Measurements from ENCODE around the gene KIF18B.
A peak's percentile ranks its signal among the peaks of the same experiment; 100 is the strongest.

KIF18B gene

GRCh38 chr17:44981221-44981968, 33.8 kb upstream of the KIF18B start:
- peaks cover 17% of the 10 kb centered on the region for H3K4me1 ChIP-seq (ENCODE audit: control insufficient read depth, insufficient read depth, low read length, unreplicated experiment)
- no peaks in the 10 kb centered on the region for H3K79me2 ChIP-seq (ENCODE audit: control insufficient read depth, insufficient read depth, low read length, unreplicated experiment)
- peak overlapping the region; percentile 81 for H3K27ac ChIP-seq (ENCODE audit: low read depth, low read length)
- H3K36me3 ChIP-seq (ENCODE audit: insufficient read depth, low read length), result no peaks in the 10 kb centered on the region
- peaks cover 6% of the 10 kb centered on the region for H3K27me3 ChIP-seq (ENCODE audit: insufficient read depth, low read length)
- peak overlapping the region; percentile 89 for H2AFZ ChIP-seq (ENCODE audit: low read length, unreplicated experiment)
- H3K4me3 ChIP-seq (ENCODE audit: low read depth, low read length), result peak overlapping the region; percentile 72

GRCh38 chr17:44979426-44979995, 31.9 kb upstream of the KIF18B start:
- H3K4me1 ChIP-seq (ENCODE audit: control insufficient read depth, insufficient read depth, low read length, unreplicated experiment), result peaks cover 17% of the 10 kb centered on the region
- no peaks in the 10 kb centered on the region for H3K27me3 ChIP-seq (ENCODE audit: insufficient read depth, low read length)
- H3K36me3 ChIP-seq (ENCODE audit: insufficient read depth, low read length), result no peaks in the 10 kb centered on the region
- no peak overlapping the region for H3K4me3 ChIP-seq (ENCODE audit: low read depth, low read length)
- H2AFZ ChIP-seq (ENCODE audit: low read length, unreplicated experiment), result no peak overlapping the region
- H3K79me2 ChIP-seq (ENCODE audit: control insufficient read depth, insufficient read depth, low read length, unreplicated experiment), result no peaks in the 10 kb centered on the region
- no peak overlapping the region for H3K27ac ChIP-seq (ENCODE audit: low read depth, low read length)

DNA sequence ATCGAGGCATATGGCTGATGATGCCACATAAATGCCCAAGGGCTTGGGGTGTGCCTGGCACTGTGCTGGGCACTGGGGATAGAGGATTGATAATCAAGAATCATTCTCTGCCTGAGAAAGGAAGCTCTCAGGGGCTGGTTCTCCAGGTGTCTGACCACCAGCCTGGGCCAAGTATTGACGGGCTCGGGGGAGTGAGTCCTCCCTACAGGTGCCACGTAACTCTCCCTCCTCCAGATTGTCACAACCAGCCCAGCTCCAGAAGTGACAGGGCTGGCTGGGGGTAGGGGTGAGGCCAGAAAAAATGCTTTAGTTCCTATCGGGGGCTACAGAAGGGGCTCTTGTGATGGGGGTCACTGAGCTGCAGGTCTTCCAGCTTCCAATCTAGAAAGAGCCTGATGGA, 31.2 kb upstream of the KIF18B start:
- no peaks in the 10 kb centered on the region for H3K79me2 ChIP-seq (ENCODE audit: control insufficient read depth, insufficient read depth, low read length, unreplicated experiment)
- H3K4me3 ChIP-seq (ENCODE audit: low read depth, low read length), result no peak overlapping the region
- H3K27ac ChIP-seq (ENCODE audit: low read depth, low read length), result no peak overlapping the region
- no peak overlapping the region for H2AFZ ChIP-seq (ENCODE audit: low read length, unreplicated experiment)
- H3K36me3 ChIP-seq (ENCODE audit: insufficient read depth, low read length), result no peaks in the 10 kb centered on the region
- H3K27me3 ChIP-seq (ENCODE audit: insufficient read depth, low read length), result no peaks in the 10 kb centered on the region
- peaks cover 17% of the 10 kb centered on the region for H3K4me1 ChIP-seq (ENCODE audit: control insufficient read depth, insufficient read depth, low read length, unreplicated experiment)

DNA sequence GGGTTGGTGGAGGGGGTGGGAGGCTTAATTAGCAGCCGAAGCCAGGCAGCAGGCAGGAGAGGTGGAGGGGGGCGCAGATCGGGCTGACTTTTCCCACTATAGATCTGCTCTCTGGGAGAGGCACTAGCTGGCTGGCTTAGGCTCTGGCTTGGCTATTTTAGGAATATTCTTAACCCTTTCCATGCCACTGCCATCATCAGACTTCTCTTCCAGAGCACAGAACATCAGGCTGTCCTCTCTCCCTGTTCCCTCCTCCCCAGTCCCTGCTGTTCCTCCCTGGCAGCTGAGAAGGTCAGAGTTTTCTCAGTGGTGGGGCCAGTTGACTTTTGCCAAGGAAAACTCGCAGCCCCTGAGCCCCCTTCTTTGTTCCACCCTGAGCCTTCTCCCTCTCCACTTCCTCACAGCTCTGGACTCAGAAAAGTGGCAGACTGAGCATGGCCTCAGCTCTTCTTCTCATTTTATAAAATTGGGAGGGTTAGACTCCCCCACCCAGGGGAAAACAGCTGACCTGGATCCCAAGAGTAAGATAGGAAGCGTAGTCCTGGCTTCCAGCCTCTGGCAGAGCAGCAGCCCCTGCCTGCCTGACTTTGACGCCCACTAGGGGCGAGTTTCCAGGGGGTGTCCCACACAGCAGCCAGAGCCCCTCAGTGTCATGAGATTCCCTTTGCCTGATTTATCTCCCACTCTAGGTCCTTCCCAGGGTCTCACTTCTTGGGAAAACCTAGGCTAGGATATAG, 30.4 kb upstream of the KIF18B start:
- no peak overlapping the region for H3K27ac ChIP-seq (ENCODE audit: low read depth, low read length)
- no peaks in the 10 kb centered on the region for H3K79me2 ChIP-seq (ENCODE audit: control insufficient read depth, insufficient read depth, low read length, unreplicated experiment)
- H2AFZ ChIP-seq (ENCODE audit: low read length, unreplicated experiment), result no peak overlapping the region
- H3K27me3 ChIP-seq (ENCODE audit: insufficient read depth, low read length), result no peaks in the 10 kb centered on the region
- no peaks in the 10 kb centered on the region for H3K36me3 ChIP-seq (ENCODE audit: insufficient read depth, low read length)
- no peak overlapping the region for H3K4me3 ChIP-seq (ENCODE audit: low read depth, low read length)
- H3K4me1 ChIP-seq (ENCODE audit: control insufficient read depth, insufficient read depth, low read length, unreplicated experiment), result peaks cover 20% of the 10 kb centered on the region

- no peak overlapping the region for H3K27ac ChIP-seq (ENCODE audit: low read depth, low read length)
- no peak overlapping the region for H3K4me3 ChIP-seq (ENCODE audit: low read depth, low read length)
- H3K79me2 ChIP-seq (ENCODE audit: control insufficient read depth, insufficient read depth, low read length, unreplicated experiment), result no peaks in the 10 kb centered on the region
- H3K27me3 ChIP-seq (ENCODE audit: insufficient read depth, low read length), result no peaks in the 10 kb centered on the region
- H3K4me1 ChIP-seq (ENCODE audit: control insufficient read depth, insufficient read depth, low read length, unreplicated experiment), result peaks cover 28% of the 10 kb centered on the region
- no peaks in the 10 kb centered on the region for H3K36me3 ChIP-seq (ENCODE audit: insufficient read depth, low read length)
- no peak overlapping the region for H2AFZ ChIP-seq (ENCODE audit: low read length, unreplicated experiment)
Measured at GRCh38 chr17:44977065-44977464, 29.5 kb upstream of the KIF18B start.

GRCh38 chr17:44976206-44976605, 28.6 kb upstream of the KIF18B start:
- H3K79me2 ChIP-seq (ENCODE audit: control insufficient read depth, insufficient read depth, low read length, unreplicated experiment), result no peaks in the 10 kb centered on the region
- H2AFZ ChIP-seq (ENCODE audit: low read length, unreplicated experiment), result no peak overlapping the region
- H3K27ac ChIP-seq (ENCODE audit: low read depth, low read length), result no peak overlapping the region
- H3K4me1 ChIP-seq (ENCODE audit: control insufficient read depth, insufficient read depth, low read length, unreplicated experiment), result peaks cover 25% of the 10 kb centered on the region
- no peaks in the 10 kb centered on the region for H3K27me3 ChIP-seq (ENCODE audit: insufficient read depth, low read length)
- H3K36me3 ChIP-seq (ENCODE audit: insufficient read depth, low read length), result no peaks in the 10 kb centered on the region
- H3K4me3 ChIP-seq (ENCODE audit: low read depth, low read length), result no peak overlapping the region

DNA sequence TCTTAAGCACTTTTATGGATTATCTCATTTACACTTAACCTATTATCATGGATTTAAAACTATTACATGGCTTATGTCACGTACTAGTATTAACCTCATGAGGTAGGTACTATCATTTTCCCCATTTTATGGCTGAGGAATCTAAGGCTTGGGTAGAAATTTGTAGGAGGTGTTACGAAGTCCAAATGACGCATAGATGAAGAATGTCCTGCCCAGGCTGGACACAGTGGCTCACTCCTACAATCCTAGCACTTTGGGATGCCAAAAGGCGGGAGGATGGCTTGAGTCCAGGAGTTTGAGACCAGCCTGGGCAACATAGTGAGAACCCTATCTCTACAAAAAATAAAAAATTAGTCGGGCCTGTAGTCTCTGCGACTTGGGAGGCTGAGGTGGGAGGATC, 25.4 kb upstream of the KIF18B start:
- peak overlapping the region; percentile 38 for H3K27ac ChIP-seq (ENCODE audit: low read depth, low read length)
- H3K4me3 ChIP-seq (ENCODE audit: low read depth, low read length), result no peak overlapping the region
- H3K27me3 ChIP-seq (ENCODE audit: insufficient read depth, low read length), result peaks cover 13% of the 10 kb centered on the region
- no peaks in the 10 kb centered on the region for H3K79me2 ChIP-seq (ENCODE audit: control insufficient read depth, insufficient read depth, low read length, unreplicated experiment)
- H2AFZ ChIP-seq (ENCODE audit: low read length, unreplicated experiment), result no peak overlapping the region
- no peaks in the 10 kb centered on the region for H3K36me3 ChIP-seq (ENCODE audit: insufficient read depth, low read length)
- H3K4me1 ChIP-seq (ENCODE audit: control insufficient read depth, insufficient read depth, low read length, unreplicated experiment), result peaks cover 16% of the 10 kb centered on the region

GRCh38 chr17:44971776-44972483, 24.4 kb upstream of the KIF18B start:
- Histone ChIP-seq H3K36me3 (ENCODE audit: insufficient read depth, low read length) (no peaks in the 10 kb centered on the region), H3K27ac (ENCODE audit: low read depth, low read length) (peak overlapping the region; percentile 38; the same call in 1 of the 2 replicates), H3K27me3 (ENCODE audit: insufficient read depth, low read length) (peaks cover 23% of the 10 kb centered on the region), H3K79me2 (ENCODE audit: control insufficient read depth, insufficient read depth, low read length, unreplicated experiment) (no peaks in the 10 kb centered on the region), H3K4me1 (ENCODE audit: control insufficient read depth, insufficient read depth, low read length, unreplicated experiment) (peaks cover 19% of the 10 kb centered on the region), H2AFZ (ENCODE audit: low read length, unreplicated experiment) (no peak overlapping the region), H3K4me3 (ENCODE audit: low read depth, low read length) (no peak overlapping the region)

DNA sequence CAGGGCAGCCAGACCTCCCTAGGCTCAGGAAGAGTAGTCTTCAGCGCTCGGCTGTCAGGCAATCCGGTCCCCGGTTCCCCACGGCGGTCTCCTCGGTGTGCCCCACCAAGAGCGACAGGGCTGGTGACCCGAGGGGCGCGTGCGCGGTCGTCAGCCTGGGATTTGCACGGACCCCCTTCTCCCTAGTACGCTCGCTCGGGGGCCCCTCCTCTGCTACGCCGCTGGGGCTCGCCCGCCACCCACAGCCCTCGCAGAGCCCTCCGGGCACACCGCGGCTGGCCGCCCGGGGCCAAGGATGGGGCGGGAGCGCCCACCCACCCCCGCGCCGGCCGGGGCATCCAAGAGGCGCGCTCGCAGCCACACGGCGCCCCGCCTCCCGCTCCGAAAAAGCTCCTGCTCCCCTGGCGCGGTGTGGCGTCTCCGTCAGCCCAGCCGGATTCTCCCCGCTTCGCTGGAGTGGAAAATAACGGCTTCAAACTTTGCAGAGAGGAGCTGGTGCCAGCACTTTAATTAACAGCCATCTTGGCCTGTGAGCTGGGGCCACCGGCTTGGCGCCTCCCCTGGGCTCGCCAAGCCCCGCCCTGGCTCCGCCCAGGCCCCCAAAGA, 22.7 kb upstream of the KIF18B start:
- Histone ChIP-seq H3K36me3 (ENCODE audit: insufficient read depth, low read length) (no peaks in the 10 kb centered on the region), H3K4me1 (ENCODE audit: control insufficient read depth, insufficient read depth, low read length, unreplicated experiment) (peaks cover 19% of the 10 kb centered on the region), H3K27ac (ENCODE audit: low read depth, low read length) (no peak overlapping the region), H3K27me3 (ENCODE audit: insufficient read depth, low read length) (peaks cover 38% of the 10 kb centered on the region), H3K4me3 (ENCODE audit: low read depth, low read length) (peak overlapping the region; percentile 71), H3K79me2 (ENCODE audit: control insufficient read depth, insufficient read depth, low read length, unreplicated experiment) (no peaks in the 10 kb centered on the region), H2AFZ (ENCODE audit: low read length, unreplicated experiment) (peak overlapping the region; percentile 76)

- Histone ChIP-seq H2AFZ (ENCODE audit: low read length, unreplicated experiment) (no peak overlapping the region), H3K27me3 (ENCODE audit: insufficient read depth, low read length) (peaks cover 38% of the 10 kb centered on the region), H3K4me3 (ENCODE audit: low read depth, low read length) (no peak overlapping the region; the same call in 1 of the 2 replicates)
Measured at GRCh38 chr17:44969144-44969780, 21.7 kb upstream of the KIF18B start.

More at GRCh38 chr17:44969144-44969780, 21.7 kb upstream of the KIF18B start:
- peaks cover 19% of the 10 kb centered on the region for H3K4me1 ChIP-seq (ENCODE audit: control insufficient read depth, insufficient read depth, low read length, unreplicated experiment)
- H3K36me3 ChIP-seq (ENCODE audit: insufficient read depth, low read length), result no peaks in the 10 kb centered on the region
- no peak overlapping the region for H3K27ac ChIP-seq (ENCODE audit: low read depth, low read length)
- H3K79me2 ChIP-seq (ENCODE audit: control insufficient read depth, insufficient read depth, low read length, unreplicated experiment), result no peaks in the 10 kb centered on the region

Data from ACC112 (cell line).